NCI-H187 treated with DMSO at 0.1 percent for 48 hours (cell line): ENCODE measurements around the gene IRX4.
"Not testable (repeated sequence)": the region's sequence is repeated elsewhere in the genome, so short reads cannot be mapped to it uniquely, and the experiment has no call there.

ENCODE experiments used
- DNase-seq: peaks from one replicate; lab custom pipeline; 2025; lab: John Stamatoyannopoulos, UW

IRX4 gene

GRCh38 chr5:1856596-1857255 lies 26.0 kb downstream of the IRX4 start:
- no peak for DNase-seq

- DNase-seq = no peak
These were observed 27.1 kb downstream of the IRX4 start for GRCh38 chr5:1855596-1855995.

- no peak for DNase-seq
These were observed 27.6 kb downstream of the IRX4 start for GRCh38 chr5:1855075-1855474.

- DNase-seq = no peak
These were observed 29.2 kb downstream of the IRX4 start for GRCh38 chr5:1853531-1853930.

- DNase-seq = no peak
These were observed 30.3 kb downstream of the IRX4 start for GRCh38 chr5:1852324-1852947.

GRCh38 chr5:1851290-1851934 lies 31.3 kb downstream of the IRX4 start:
- no peak for DNase-seq

GRCh38 chr5:1850324-1851154 lies 32.2 kb downstream of the IRX4 start:
- DNase-seq = no peak

- no peak for DNase-seq
These were observed 35.1 kb downstream of the IRX4 start for GRCh38 chr5:1847611-1848010.

- DNase-seq = no peak
These were observed 35.7 kb downstream of the IRX4 start for GRCh38 chr5:1847056-1847455.

GRCh38 chr5:1846583-1846982 lies 36.1 kb downstream of the IRX4 start:
- DNase-seq = no peak

- DNase-seq = no peak
These were observed 37.0 kb downstream of the IRX4 start for GRCh38 chr5:1845696-1846095.

GRCh38 chr5:1844708-1845436 lies 37.9 kb downstream of the IRX4 start:
- DNase-seq = no peak

GRCh38 chr5:1843761-1844160 lies 39.0 kb downstream of the IRX4 start:
- DNase-seq = not testable (repeated sequence)

- DNase-seq = no peak
These were observed 40.5 kb downstream of the IRX4 start for GRCh38 chr5:1842004-1842819.

- DNase-seq = no peak
These were observed 41.8 kb downstream of the IRX4 start for GRCh38 chr5:1840741-1841521.

- no peak for DNase-seq
These were observed 42.6 kb downstream of the IRX4 start for GRCh38 chr5:1840071-1840547.

- no peak for DNase-seq
These were observed 44.7 kb downstream of the IRX4 start for GRCh38 chr5:1838013-1838412.

- no peak for DNase-seq
These were observed 45.5 kb downstream of the IRX4 start for GRCh38 chr5:1836891-1837880.
